H1 (cell line): Measurements from ENCODE around the gene MRPS6. TPM values are rescaled to one million over a fixed set of nuclear protein-coding genes. Genes with fewer than 3 reads are reported as not detected.
A peak's percentile ranks its signal among the peaks of the same experiment; 100 is the strongest.

Experiments used
- CTCF ChIA-PET: fragments of 300-600 bp; sonication (Branson Sonifier 250); formaldehyde crosslinking; loops from one replicate; lab custom pipeline; 2021; ENCODE audit not compliant: partially characterized antibody; lab: Charles Lee
- POLR2A ChIA-PET: fragments of 300-600 bp; sonication (Branson Sonifier 250); formaldehyde crosslinking; loops from one replicate; lab custom pipeline; 2021; ENCODE audit warnings: inconsistent platforms; ENCODE audit not compliant: partially characterized antibody; lab: Charles Lee
- DNase-seq, 2 experiments: peaks; one replicate each; pipeline versions ENCODE4 v3.0.0 to v3.0.0-alpha.2; 2010 to 2022; ENCODE audit warnings: low spot score in 2 of 2, low read depth in 1 of 2, mixed read lengths in 1 of 2
- FAIRE-seq: peaks from 2 replicates; lab custom pipeline; 2011; peaks lifted over from hg19 to GRCh38; lab: Jason Lieb, UNC
- H2AFZ ChIP-seq: 2 replicates; pipeline ENCODE4 v1.8.1; 2012; ENCODE audit warnings: low read length, inconsistent platforms
- H2AK5ac ChIP-seq: 2 replicates; pipeline ENCODE4 v1.6.1; 2013; ENCODE audit warnings: low read depth, low read length
- H2BK120ac ChIP-seq: replicated peaks from 2 replicates; pipeline ENCODE3; 2013; ENCODE audit warnings: low read depth, low read length, inconsistent platforms
- H2BK12ac ChIP-seq: 2 replicates; pipeline ENCODE4 v1.6.1; 2013; ENCODE audit warnings: low read depth, low read length
- H2BK15ac ChIP-seq: 2 replicates; pipeline ENCODE4 v1.6.1; 2013; ENCODE audit warnings: low read length
- H2BK20ac ChIP-seq: 2 replicates; pipeline ENCODE4 v1.6.1; 2013; ENCODE audit warnings: low read length
- H2BK5ac ChIP-seq: 2 replicates; pipeline ENCODE4 v1.6.1; 2013; ENCODE audit warnings: low read depth, low read length
- H3K14ac ChIP-seq: 2 replicates; pipeline ENCODE4 v1.6.1; 2013; ENCODE audit warnings: inconsistent platforms; ENCODE audit not compliant: insufficient read length
- H3K18ac ChIP-seq: 2 replicates; pipeline ENCODE4 v1.6.1; 2013; ENCODE audit warnings: low read length; ENCODE audit errors: extremely low read depth
- H3K23ac ChIP-seq: 2 replicates; pipeline ENCODE4 v1.6.1; 2013; ENCODE audit warnings: inconsistent platforms; ENCODE audit not compliant: insufficient read length
- H3K23me2 ChIP-seq: 2 replicates; pipeline ENCODE4 v1.6.1; 2013; ENCODE audit warnings: low read depth, low read length
- H3K27ac ChIP-seq: 2 replicates; pipeline ENCODE4 v1.6.1; 2011; ENCODE audit warnings: low read depth, low read length, inconsistent platforms
- H3K27me3 ChIP-seq, 4 experiments: replicated peaks in 1 of 4; 1 replicate in 1 of 4; 2 replicates in 3 of 4; pipeline versions ENCODE4 v1.6.1 to v1.8.1; 2011 to 2013; ENCODE audit warnings: low read length in 3 of 4, mild to moderate bottlenecking in 3 of 4, inconsistent platforms in 2 of 4, mixed read lengths in 2 of 4, moderate library complexity in 1 of 4; ENCODE audit not compliant: control insufficient read depth in 3 of 4, insufficient read depth in 3 of 4; ENCODE audit errors: extremely low read depth in 1 of 4
- H3K36me3 ChIP-seq, 4 experiments: 2 replicates each; pipeline versions ENCODE4 v1.6.1 to v1.8.1; 2011 to 2013; ENCODE audit warnings: mild to moderate bottlenecking in 4 of 4, low read length in 3 of 4, moderate library complexity in 2 of 4, control low read depth in 1 of 4, inconsistent platforms in 1 of 4; ENCODE audit not compliant: insufficient read depth in 4 of 4, control insufficient read depth in 2 of 4
- H3K4ac ChIP-seq: replicated peaks from 2 replicates; pipeline ENCODE3; 2013; ENCODE audit warnings: low read length, low read depth, mixed read lengths, inconsistent platforms; ENCODE audit not compliant: insufficient read length
- H3K4me1 ChIP-seq, 4 experiments: replicated peaks in 1 of 4; 1 replicate in 1 of 4; 2 replicates in 3 of 4; pipeline versions ENCODE4 v1.6.1 to v1.8.1; 2011 to 2013; ENCODE audit warnings: low read length in 3 of 4, inconsistent platforms in 2 of 4, mixed read lengths in 1 of 4; ENCODE audit not compliant: insufficient read depth in 4 of 4, control insufficient read depth in 3 of 4
- H3K4me2 ChIP-seq, 2 experiments: 2 replicates each; pipeline versions ENCODE4 v1.6.1 to v1.8.1; 2011 to 2013; ENCODE audit warnings: low read depth in 2 of 2, low read length in 2 of 2, control low read depth in 1 of 2, inconsistent platforms in 1 of 2, mild to moderate bottlenecking in 1 of 2; ENCODE audit not compliant: insufficient read depth in 1 of 2
- H3K4me3 ChIP-seq, 4 experiments: fragments of 200-600, 300-600 bp in 1 of 4; sonication (generic), shearing (Covaris generic), sonication (Bioruptor Twin) in 1 of 4; 2 replicates each; pipeline versions ENCODE4 v1.5.1 to v1.8.1; 2011 to 2016; ENCODE audit warnings: low read length in 4 of 4, low read depth in 3 of 4, control low read depth in 2 of 4, inconsistent platforms in 2 of 4, mild to moderate bottlenecking in 2 of 4, mixed read lengths in 1 of 4, moderate library complexity in 1 of 4; ENCODE audit not compliant: insufficient read depth in 2 of 4; ENCODE audit errors: extremely low read depth in 1 of 4
- H3K56ac ChIP-seq: replicated peaks from 2 replicates; pipeline ENCODE3; 2013; ENCODE audit warnings: low read depth, mild to moderate bottlenecking, mixed read lengths, low read length, inconsistent platforms; ENCODE audit not compliant: insufficient read length
- H3K79me1 ChIP-seq: 2 replicates; pipeline ENCODE4 v1.6.1; 2013; ENCODE audit warnings: low read depth, low read length, control low read depth
- H3K79me2 ChIP-seq, 2 experiments: 2 replicates each; pipeline versions ENCODE4 v1.6.1 to v1.8.1; 2012 to 2013; ENCODE audit warnings: low read length in 2 of 2, mild to moderate bottlenecking in 2 of 2, inconsistent platforms in 1 of 2; ENCODE audit not compliant: insufficient read depth in 2 of 2, control insufficient read depth in 1 of 2
- H3K9ac ChIP-seq, 4 experiments: replicated peaks in 1 of 4; 1 replicate in 1 of 4; 2 replicates in 3 of 4; pipeline versions ENCODE4 v1.6.1 to v1.8.1; 2011 to 2013; ENCODE audit warnings: low read depth in 3 of 4, low read length in 3 of 4, control low read depth in 2 of 4, mild to moderate bottlenecking in 2 of 4, moderate library complexity in 2 of 4, inconsistent platforms in 1 of 4; ENCODE audit errors: extremely low read depth in 1 of 4
- H3K9me3 ChIP-seq, 2 experiments: 2 replicates each; pipeline versions ENCODE4 v1.6.1 to v1.8.1; 2012 to 2013; ENCODE audit warnings: mild to moderate bottlenecking in 2 of 2, moderate library complexity in 2 of 2, control low read depth in 1 of 2, inconsistent platforms in 1 of 2, low read depth in 1 of 2, low read length in 1 of 2, mixed read lengths in 1 of 2; ENCODE audit not compliant: insufficient read depth in 2 of 2
- H4K20me1 ChIP-seq, 2 experiments: replicated peaks in 1 of 2; 2 replicates each; pipeline versions ENCODE3 to v1.8.1; 2011 to 2013; ENCODE audit warnings: inconsistent platforms in 2 of 2, low read length in 2 of 2, mild to moderate bottlenecking in 1 of 2; ENCODE audit not compliant: insufficient read depth in 2 of 2, control insufficient read depth in 1 of 2
- H4K5ac ChIP-seq: 2 replicates; pipeline ENCODE4 v1.6.1; 2013; ENCODE audit warnings: low read length, low read depth, mixed read lengths, inconsistent platforms; ENCODE audit not compliant: insufficient read length
- H4K8ac ChIP-seq: 2 replicates; pipeline ENCODE4 v1.8.0; 2013; ENCODE audit warnings: mild to moderate bottlenecking, moderate library complexity, low read length, inconsistent platforms; ENCODE audit not compliant: insufficient read depth; ENCODE audit errors: extremely low read depth
- H4K91ac ChIP-seq: replicated peaks from 2 replicates; pipeline ENCODE3; 2013; ENCODE audit warnings: low read length, mixed read lengths, inconsistent platforms; ENCODE audit not compliant: insufficient read length
- CREB1 ChIP-seq: IDR thresholded peaks from 2 replicates; pipeline ENCODE4 v1.6.1; 2012; ENCODE audit warnings: inconsistent platforms
- HDAC2 ChIP-seq, 2 experiments: fragments of 300-600 bp in 1 of 2; sonication (generic) in 1 of 2; IDR thresholded peaks; 2 replicates each; pipeline ENCODE4 v1.6.1; 2011 to 2012; ENCODE audit warnings: low read depth in 2 of 2, low read length in 2 of 2, mild to moderate bottlenecking in 2 of 2, moderate library complexity in 2 of 2, borderline replicate concordance in 1 of 2, inconsistent platforms in 1 of 2
- RAD21 ChIP-seq, 2 experiments: IDR thresholded peaks in 1 of 2; conservative IDR thresholded peaks in 1 of 2; 2 replicates each; pipeline ENCODE4 v1.6.1; 2011; ENCODE audit warnings: low read depth in 2 of 2, low read length in 2 of 2, improper control_type of control experiment in 1 of 2, inconsistent platforms in 1 of 2, mild to moderate bottlenecking in 1 of 2, moderate library complexity in 1 of 2
- RBBP5 ChIP-seq: IDR thresholded peaks from 2 replicates; pipeline ENCODE4 v1.7.1; 2012; ENCODE audit warnings: low read depth, mild to moderate bottlenecking, inconsistent platforms, low read length, moderate library complexity, borderline replicate concordance
- RNF2 ChIP-seq: fragments of 200-900, 300-1000 bp; sonication (generic); IDR thresholded peaks from 2 replicates; pipeline ENCODE4 v1.7.1; 2016; ENCODE audit warnings: borderline replicate concordance, low read depth, mild to moderate bottlenecking, antibody characterized with exemption, low read length; ENCODE audit not compliant: poor library complexity, severe bottlenecking; ENCODE audit errors: missing control alignments
- SIRT6 ChIP-seq: IDR thresholded peaks from one replicate; pipeline ENCODE4 v1.7.1; 2012; ENCODE audit warnings: low read length, inconsistent platforms
- SP1 ChIP-seq: IDR thresholded peaks from 2 replicates; pipeline ENCODE4 v1.6.1; 2011; ENCODE audit warnings: low read depth, low read length
- WGBS, 2 experiments: shearing (Covaris generic) in 1 of 2; methylation state at CpG; one replicate each; pipeline versions ENCODE4 v1.1.6 to v1.1.7; 2013 to 2015; ENCODE audit warnings: low lambda C conversion rate in 2 of 2, mixed read lengths in 2 of 2, inconsistent platforms in 1 of 2, low coverage in 1 of 2, missing lambda C conversion rate in 1 of 2; ENCODE audit not compliant: insufficient replicate concordance in 2 of 2, insufficient coverage in 1 of 2, insufficient read length in 1 of 2; ENCODE audit errors: extremely low coverage in 1 of 2, missing lambda C conversion rate in 1 of 2; 5-methylcytosine and 5-hydroxymethylcytosine counted together
- polyA plus RNA-seq, 7 experiments: library from polyadenylated mRNA; depleted of rRNA in 3 of 7; stranded (reverse) in 5 of 7; unstranded in 2 of 7; fragments of >200 nt in 5 of 7; fragments of 200-250 nt in 2 of 7; gene quantifications; 1 replicate in 5 of 7; 2 replicates in 1 of 7; 4 replicates in 1 of 7; pipeline versions ENCODE4 v1.2.1 to v1.2.3, GENCODE V29; 2011 to 2013; ENCODE audit warnings: missing spikeins in 2 of 7, mixed read lengths in 2 of 7
- total RNA-seq: library from RNA; stranded (reverse); fragmentation: NEBNext Ultra II Directional; extraction: Animal tissue kit (Norgen Biotek cat#: 25700); gene quantifications from 2 replicates; pipeline ENCODE4 v1.2.1, GENCODE V29; 2021
- TF ChIP-seq, protein P1 (sequence below), 3 experiments: IDR thresholded peaks; 1 replicate in 2 of 3; 2 replicates in 1 of 3; pipeline versions ENCODE4 v1.5.1 to v1.6.1; 2011; ENCODE audit warnings: low read length in 3 of 3, mild to moderate bottlenecking in 3 of 3, inconsistent platforms in 2 of 3, low read depth in 1 of 3, moderate library complexity in 1 of 3; ENCODE audit not compliant: insufficient read depth in 1 of 3; ENCODE audit errors: control extremely low read depth in 1 of 3

Gene MRPS6
- total and polyA plus RNA-seq, 2 of the 8 experiments (the other 6 are each of a cell fraction or from before 2014, with no cell fraction given): 62.7 to 156 TPM

GRCh38 chr21:34029743-34030528 is 43.4 kb upstream of the MRPS6 start:
- Histone ChIP-seq H3K9me3 (no peaks in the 10 kb centered on the region), H3K27me3 (no peaks in the 10 kb centered on the region), H4K5ac (no peak overlapping the region), H4K20me1 (no peaks in the 10 kb centered on the region), H2AK5ac (no peak overlapping the region), H3K18ac (no peak overlapping the region), H3K79me2 (no peaks in the 10 kb centered on the region), H3K56ac (no peak overlapping the region), H3K23ac (no peak overlapping the region), H2BK5ac (no peak overlapping the region; the same call in 1 of the 2 replicates), H2BK20ac (no peak overlapping the region), H3K23me2 (no peaks in the 10 kb centered on the region), H2BK12ac (no peak overlapping the region), H4K91ac (no peak overlapping the region), H3K36me3 (no peaks in the 10 kb centered on the region), H3K4me3 (peak overlapping the region in 1 of 4 experiments; percentile 16; a peak in 1 of 8 replicates), H3K4me1 (peaks cover 0 to 4% (median under 1%) of the 10 kb centered on the region in 4 experiments; a peak in 4 of 7 replicates), H4K8ac (peak overlapping the region; percentile 23; the same call in 1 of the 2 replicates), H3K14ac (no peak overlapping the region), H3K9ac (no peak overlapping the region), H3K27ac (no peak overlapping the region), H2AFZ (peak overlapping the region; percentile 93), H2BK120ac (no peak overlapping the region), H3K4me2 (peak overlapping the region; percentile 52 to 54), H2BK15ac (no peak overlapping the region), H3K4ac (no peak overlapping the region), H3K79me1 (no peaks in the 10 kb centered on the region)
- DNase-seq (peak; percentile 39 to 66), FAIRE-seq (peak; percentile 97)
- 59% methylated on average over 13 of the region's 13 CpGs; no CpG with 5 or more reads in 1 of the 2 experiments for WGBS, 2 experiments
- POLR2A ChIA-PET: interaction anchor here (0.6 kb wide), 1 partner anchor 81 kb away, joined by 3 read pairs; no protein-coding TSS in a partner anchor
- CTCF ChIA-PET: no interaction called here
- no peak for TF ChIP-seq RBBP5
- no peak for TF ChIP-seq SIRT6
- no peak for TF ChIP-seq RAD21 (IDR thresholded peaks at IDR 0.05 in 1 of 2, conservative IDR thresholded peaks at IDR 0.05 in 1 of 2; ENCODE audit: low read depth in 2 of 2, low read length in 2 of 2)
- TF ChIP-seq CREB1: peak; percentile 85
- no peak for TF ChIP-seq RNF2
- peak; percentile 70; the same call in 1 of the 2 replicates for TF ChIP-seq SP1
- TF ChIP-seq HDAC2 (IDR thresholded peaks at IDR 0.05; ENCODE audit: borderline replicate concordance in 1 of 2, low read depth in 2 of 2, low read length in 2 of 2): no peak
- TF ChIP-seq, protein P1, sequence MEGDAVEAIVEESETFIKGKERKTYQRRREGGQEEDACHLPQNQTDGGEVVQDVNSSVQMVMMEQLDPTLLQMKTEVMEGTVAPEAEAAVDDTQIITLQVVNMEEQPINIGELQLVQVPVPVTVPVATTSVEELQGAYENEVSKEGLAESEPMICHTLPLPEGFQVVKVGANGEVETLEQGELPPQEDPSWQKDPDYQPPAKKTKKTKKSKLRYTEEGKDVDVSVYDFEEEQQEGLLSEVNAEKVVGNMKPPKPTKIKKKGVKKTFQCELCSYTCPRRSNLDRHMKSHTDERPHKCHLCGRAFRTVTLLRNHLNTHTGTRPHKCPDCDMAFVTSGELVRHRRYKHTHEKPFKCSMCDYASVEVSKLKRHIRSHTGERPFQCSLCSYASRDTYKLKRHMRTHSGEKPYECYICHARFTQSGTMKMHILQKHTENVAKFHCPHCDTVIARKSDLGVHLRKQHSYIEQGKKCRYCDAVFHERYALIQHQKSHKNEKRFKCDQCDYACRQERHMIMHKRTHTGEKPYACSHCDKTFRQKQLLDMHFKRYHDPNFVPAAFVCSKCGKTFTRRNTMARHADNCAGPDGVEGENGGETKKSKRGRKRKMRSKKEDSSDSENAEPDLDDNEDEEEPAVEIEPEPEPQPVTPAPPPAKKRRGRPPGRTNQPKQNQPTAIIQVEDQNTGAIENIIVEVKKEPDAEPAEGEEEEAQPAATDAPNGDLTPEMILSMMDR (IDR thresholded peaks at IDR 0.05; ENCODE audit: control extremely low read depth in 1 of 3, insufficient read depth in 1 of 3, low read depth in 1 of 3, low read length in 3 of 3): no peak
